Right forelimb (tissue), 1 donor: ENCODE measurements around the gene SMG9.
"Not testable (repeated sequence)": the region's sequence is repeated elsewhere in the genome, so short reads cannot be mapped to it uniquely, and the experiment has no call there.

Source experiments
- DNase-seq: peaks from one replicate; pipeline ENCODE4 v3.0.0-alpha.2; 2018

SMG9 gene

DNA sequence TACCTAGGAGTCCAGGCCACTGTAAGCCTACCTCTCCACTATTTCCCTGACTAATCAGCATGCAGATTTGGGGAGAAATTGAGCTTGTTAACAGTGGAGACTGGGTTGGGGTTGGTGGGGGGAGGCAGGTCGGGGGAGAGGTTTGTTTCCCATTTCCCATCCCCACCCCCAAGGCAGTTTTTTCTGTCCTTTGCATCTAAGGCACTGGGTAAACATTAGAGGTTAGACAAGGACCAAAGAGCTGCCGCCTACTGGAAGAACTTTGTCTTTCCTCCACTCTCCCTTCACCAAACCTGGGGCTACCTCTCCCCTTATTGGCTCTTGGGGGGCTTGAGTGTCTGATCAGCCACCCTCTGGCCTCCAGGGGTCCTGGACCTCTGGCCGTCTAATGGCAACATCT, 25.1 kb upstream of the SMG9 start:
- DNase-seq: no peak

- no peak for DNase-seq
Measured at GRCh38 chr19:43779147-43779819, 24.5 kb upstream of the SMG9 start.

DNA sequence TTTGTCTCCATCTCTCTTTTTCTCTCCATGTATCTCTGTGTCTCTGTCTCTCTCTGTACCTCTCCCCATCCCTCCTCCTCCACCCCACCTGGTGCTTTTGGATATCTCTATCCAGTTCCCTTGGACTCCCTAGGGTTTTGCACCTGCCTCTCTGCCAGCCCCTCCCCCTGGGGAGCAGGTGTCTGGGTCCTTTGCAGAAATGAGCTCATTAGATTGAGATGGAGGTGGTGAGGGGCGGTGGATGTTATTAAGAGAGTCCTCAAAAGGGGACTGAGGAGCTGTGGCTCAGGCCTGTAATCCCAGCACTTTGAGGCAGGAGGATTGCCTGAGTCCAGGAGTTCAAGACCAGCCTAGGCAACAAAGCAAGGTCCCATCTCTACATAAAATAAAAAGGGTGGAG, 23.9 kb upstream of the SMG9 start:
- no peak for DNase-seq

- no peak for DNase-seq
Measured at GRCh38 chr19:43777163-43777695, 22.5 kb upstream of the SMG9 start.

DNA sequence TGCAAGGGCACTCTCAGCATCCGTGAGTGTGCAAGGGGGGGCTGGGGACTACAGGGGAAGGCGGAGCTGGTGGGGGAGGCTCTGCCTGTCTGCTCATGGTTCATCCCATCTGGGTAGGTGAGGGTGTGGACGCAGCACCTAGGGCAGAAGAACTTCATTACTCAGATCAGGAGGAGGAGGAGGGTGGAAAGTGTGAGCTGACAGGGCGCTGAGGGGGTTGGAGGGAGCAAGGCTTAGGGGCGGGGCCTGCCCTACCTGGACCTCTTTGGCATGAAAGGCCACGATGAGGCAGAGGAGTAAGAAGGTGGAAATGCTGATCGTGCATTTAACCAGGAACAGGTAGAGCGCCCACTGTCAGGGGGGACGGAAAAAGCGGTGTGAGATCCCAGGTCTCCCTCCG, 21.5 kb upstream of the SMG9 start:
- no peak for DNase-seq

GRCh38 chr19:43775299-43775890, 20.6 kb upstream of the SMG9 start:
- DNase-seq: no peak

DNA sequence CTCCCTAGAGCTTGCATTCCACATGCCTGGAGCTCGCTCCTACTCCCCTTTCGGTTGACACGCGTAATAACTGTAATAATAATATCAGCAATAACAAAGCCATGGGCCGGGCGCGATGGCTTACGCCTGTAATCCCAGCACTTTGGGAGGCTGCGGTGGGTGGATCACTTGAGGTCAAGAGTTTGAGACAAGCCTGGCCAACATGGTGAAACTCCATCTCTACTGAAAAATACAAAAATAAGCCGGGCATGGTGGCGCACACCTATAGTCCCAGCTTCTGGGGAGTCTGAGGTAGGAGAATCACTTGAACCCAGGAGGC, 20.1 kb upstream of the SMG9 start:
- DNase-seq: not testable (repeated sequence)

- peak; percentile 76 for DNase-seq
Measured at GRCh38 chr19:43774103-43774939, 19.6 kb upstream of the SMG9 start.

DNA sequence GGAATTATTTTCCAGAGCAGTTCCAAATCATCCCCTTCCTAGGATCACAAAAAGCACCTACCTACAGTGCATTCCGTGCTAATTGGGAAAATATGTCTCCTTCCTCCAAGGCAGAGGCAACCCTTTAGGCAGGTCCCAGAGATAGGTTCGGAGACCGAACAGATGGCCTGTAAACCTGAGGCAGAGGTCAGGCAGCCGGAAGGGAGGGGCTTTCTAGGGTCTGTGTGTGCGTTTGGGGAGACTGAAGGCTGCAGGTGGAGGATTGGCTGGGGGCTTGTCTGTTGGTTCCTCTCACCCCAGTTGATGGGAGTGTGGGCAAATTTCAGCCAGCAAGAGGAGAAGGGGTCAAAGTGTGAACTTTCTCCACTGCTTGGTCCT, 19.0 kb upstream of the SMG9 start:
- DNase-seq: no peak

GRCh38 chr19:43769256-43769655, 14.5 kb upstream of the SMG9 start:
- no peak for DNase-seq

- no peak for DNase-seq
Measured at GRCh38 chr19:43768273-43769050, 13.7 kb upstream of the SMG9 start.

DNA sequence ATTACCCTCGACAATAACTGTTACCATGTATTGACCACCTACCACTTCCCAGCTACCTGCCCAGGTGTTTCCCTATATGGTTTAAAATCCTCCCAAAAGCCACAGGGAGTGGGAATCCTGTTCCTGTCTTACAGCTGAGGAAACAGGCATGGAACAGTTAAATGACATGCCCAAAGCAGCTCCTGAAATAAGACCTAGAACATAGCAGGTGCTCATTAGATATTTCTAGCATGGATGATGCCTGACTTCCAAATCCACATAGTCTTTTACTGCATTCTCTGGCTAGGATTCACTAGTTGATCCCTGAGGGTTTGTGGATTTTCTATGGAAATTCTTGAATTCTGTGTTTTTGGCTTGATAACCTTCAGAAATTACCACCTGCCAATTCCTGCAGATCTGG, 13.1 kb upstream of the SMG9 start:
- no peak for DNase-seq

GRCh38 chr19:43767316-43767715, 12.6 kb upstream of the SMG9 start:
- no peak for DNase-seq

GRCh38 chr19:43766755-43767043, 11.9 kb upstream of the SMG9 start:
- DNase-seq: no peak

DNA sequence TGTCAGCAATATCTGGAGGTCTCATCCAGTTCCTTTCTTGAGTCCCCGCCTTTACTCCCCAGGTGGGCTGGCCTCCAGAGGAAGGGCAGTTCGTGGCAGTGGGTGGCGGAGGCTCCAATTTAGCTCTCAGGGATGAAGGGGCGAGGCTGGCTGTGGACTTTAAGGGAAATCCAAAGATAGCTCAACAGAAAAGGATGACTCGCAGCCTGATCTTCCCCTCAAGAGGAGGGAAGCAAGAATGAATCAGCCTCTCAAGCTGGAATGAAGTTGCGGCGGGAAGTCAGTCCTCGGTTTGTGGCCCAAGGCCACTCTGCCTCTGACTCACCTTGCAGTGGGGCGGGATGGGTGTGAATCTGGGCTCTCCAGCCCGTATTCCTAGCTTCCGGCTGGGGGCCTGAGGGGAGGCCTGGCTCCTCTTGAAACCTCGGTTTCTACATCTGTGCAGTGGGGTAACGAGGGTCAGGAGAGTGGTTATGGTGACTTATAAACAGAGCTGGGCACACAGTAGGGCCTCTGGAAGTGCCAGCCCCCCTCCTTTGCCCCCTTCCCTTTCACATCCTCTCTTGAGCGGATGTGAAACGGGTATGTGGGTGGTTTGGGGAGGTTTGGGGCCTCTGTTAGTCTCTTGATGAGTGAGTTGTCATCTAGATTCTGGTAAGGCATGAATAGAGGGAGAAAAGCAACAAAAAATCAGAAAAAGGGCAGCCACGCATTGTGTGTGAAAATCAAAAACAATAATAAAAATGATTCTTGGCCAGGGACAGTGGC, 10.5 kb upstream of the SMG9 start:
- DNase-seq: peak; percentile 57

- DNase-seq: not testable (repeated sequence)
Measured at GRCh38 chr19:43764684-43765083, 9.9 kb upstream of the SMG9 start.

GRCh38 chr19:43763473-43763939, 8.7 kb upstream of the SMG9 start:
- DNase-seq: no peak

GRCh38 chr19:43762814-43763213, 8.1 kb upstream of the SMG9 start:
- DNase-seq: no peak

- no peak for DNase-seq
Measured at GRCh38 chr19:43760941-43761340, 6.2 kb upstream of the SMG9 start.

DNA sequence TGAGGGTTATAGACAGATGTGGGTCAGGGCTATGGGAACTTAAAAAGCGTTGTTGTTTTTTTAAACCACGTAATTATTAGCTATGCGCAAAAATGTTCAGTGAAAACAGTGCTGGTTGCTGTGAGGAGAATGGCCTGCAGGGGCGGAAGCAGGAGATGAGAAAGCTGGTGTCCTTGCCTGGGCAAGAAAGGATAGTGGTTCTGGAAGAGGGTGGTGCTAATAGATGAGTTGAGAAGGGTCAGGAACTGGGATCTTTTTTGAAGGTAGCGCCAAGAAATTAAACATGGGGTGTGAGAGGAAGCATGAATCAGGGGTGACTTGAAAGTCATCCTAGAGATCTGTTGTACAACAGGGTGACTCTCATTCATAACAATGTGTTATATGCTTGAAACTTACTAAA, 4.8 kb upstream of the SMG9 start:
- DNase-seq: no peak

GRCh38 chr19:43755256-43755801, 567 bp upstream of the SMG9 start:
- peak; percentile 86 for DNase-seq

DNA sequence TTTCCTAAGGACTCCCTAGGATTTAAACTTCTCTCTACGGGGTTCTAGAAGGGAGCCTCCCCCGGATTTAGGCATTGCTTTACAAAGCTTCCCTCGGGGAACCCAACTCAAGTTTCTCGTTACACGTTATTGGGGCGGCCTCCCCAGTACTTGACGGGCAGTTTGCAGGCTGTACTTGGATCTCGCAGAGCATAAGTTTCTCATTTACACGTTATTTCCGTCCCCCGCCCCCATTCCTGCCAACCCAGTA, 584 bp downstream of the SMG9 start:
- DNase-seq: no peak
